Sigmoid colon (tissue), 7 donors: Measurements from ENCODE around the gene MRPL43. TPM values are rescaled to one million over a fixed set of nuclear protein-coding genes. Genes with fewer than 3 reads are reported as not detected.

ENCODE experiments used
- DNase-seq: peaks from one replicate; pipeline ENCODE4 v3.0.0-alpha.2; 2019
- H3K27ac ChIP-seq, 4 donors: fragments of 200-600 bp; sonication (generic); one replicate each; pipeline ENCODE4 v1.5.1; 2016 to 2019; ENCODE audit warnings: mild to moderate bottlenecking in 1 of 4
- H3K27me3 ChIP-seq, 3 donors: fragments of 200-600 bp; sonication (generic); one replicate each; pipeline ENCODE4 v1.5.1; 2019; ENCODE audit warnings: mild to moderate bottlenecking in 1 of 3
- H3K36me3 ChIP-seq, 4 donors: fragments of 200-600 bp; sonication (generic); one replicate each; pipeline ENCODE4 v1.5.1; 2016 to 2019
- H3K4me1 ChIP-seq, 4 donors: fragments of 200-600 bp; sonication (generic); one replicate each; pipeline ENCODE4 v1.5.1; 2017 to 2019
- H3K4me3 ChIP-seq, 4 donors: fragments of 200-600 bp; sonication (generic); one replicate each; pipeline ENCODE4 v1.5.1; 2017 to 2019; ENCODE audit warnings: mild to moderate bottlenecking in 2 of 4, moderate library complexity in 1 of 4
- H3K9me3 ChIP-seq, 4 donors: fragments of 200-600 bp in 3 of 4; sonication (generic) in 3 of 4; one replicate each; pipeline versions ENCODE4 v1.5.1 to v1.6.1; 2013 to 2019
- EP300 ChIP-seq, 4 donors: sonication (generic); formaldehyde crosslinking; IDR thresholded peaks; one replicate each; pipeline ENCODE4 v1.6.1; 2017; ENCODE audit warnings: antibody characterized with exemption in 4 of 4
- POLR2A ChIP-seq, 2 donors: fragments of 450-650 bp; IDR thresholded peaks; one replicate each; pipeline ENCODE4 v1.6.1; 2016; ENCODE audit warnings: antibody characterized with exemption in 2 of 2, mild to moderate bottlenecking in 2 of 2, moderate library complexity in 2 of 2
- POLR2AphosphoS5 ChIP-seq, 4 donors: sonication (generic); formaldehyde crosslinking; IDR thresholded peaks; one replicate each; pipeline ENCODE4 v1.6.1; 2017; ENCODE audit warnings: antibody characterized with exemption in 4 of 4
- WGBS, 2 donors: extraction: QIAGEN DNeasy Blood & Tissue Kit; methylation state at CpG; one replicate each; pipeline ENCODE4 v1.1.7; 2013; 5-methylcytosine and 5-hydroxymethylcytosine counted together
- intact Hi-C: fragments of 100-400 bp; cut with DNase I; formaldehyde crosslinking; loops from one replicate; pipeline ENCODE4 v1.15.1; 2023
- polyA plus RNA-seq, 3 donors: library from polyadenylated mRNA; stranded (reverse); fragments of 200-250 nt; gene quantifications; one replicate each; pipeline ENCODE4 v1.2.3, GENCODE V29; 2013
- total RNA-seq, 4 donors: library from RNA; depleted of rRNA; stranded (reverse); fragments of >200 nt; gene quantifications; one replicate each; pipeline ENCODE4 v1.1.0, GENCODE V29; 2016
- TF ChIP-seq, protein P1 (sequence below), 4 experiments: fragments of 450-650 bp in 3 of 4; fragments of 200-600 bp in 1 of 4; IDR thresholded peaks; one replicate each; pipeline ENCODE4 v1.5.1; 2016 to 2019; ENCODE audit warnings: antibody characterized with exemption in 4 of 4, mild to moderate bottlenecking in 3 of 4, moderate library complexity in 2 of 4
- donor health status: healthy with polysubstance abuse.
- donor health status: Bipolar disorder and iron deficiency.
- donor health status: healthy.

MRPL43 gene
- total and polyA plus RNA-seq, 7 donors: 73.8 to 119 (median 88.4) TPM

DNA sequence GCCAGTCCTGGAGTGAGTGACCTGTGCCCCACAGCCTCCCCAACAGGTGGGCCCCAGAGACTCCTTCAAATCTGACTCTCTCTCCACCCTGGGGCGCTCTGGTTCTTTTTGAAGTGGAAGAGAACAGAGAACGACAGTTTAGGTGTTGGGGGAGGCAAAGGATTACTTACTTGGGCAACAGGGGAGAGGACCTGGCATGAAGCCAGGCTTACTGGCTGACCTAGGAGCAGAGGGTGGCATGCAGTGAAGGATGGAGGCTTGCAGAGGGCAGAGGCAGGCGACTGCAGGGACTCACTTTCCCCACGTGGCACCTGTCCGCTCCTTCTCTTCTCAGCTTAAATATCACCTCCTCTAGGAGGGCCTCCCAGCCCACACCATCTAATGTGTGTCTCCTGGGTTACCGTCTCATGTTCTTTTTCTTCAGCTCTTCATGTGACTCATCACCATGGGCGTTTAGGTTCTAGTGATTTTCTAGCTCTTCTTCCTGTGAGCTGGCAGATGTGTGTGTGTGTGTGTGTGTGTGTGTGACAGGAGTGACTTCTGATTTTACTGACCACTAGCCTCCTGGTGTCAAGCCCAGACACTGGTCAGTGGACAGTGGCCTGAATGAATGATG, 27.8 kb upstream of the MRPL43 start:
- Histone ChIP-seq H3K36me3 (no peaks in the 10 kb centered on the region), H3K27me3 (peaks cover 0 to 18% (median 6%) of the 10 kb centered on the region in 3 donors), H3K4me1 (peaks cover 0 to 31% (median 28%) of the 10 kb centered on the region in 4 donors), H3K9me3 (no peaks in the 10 kb centered on the region), H3K4me3 (no peak overlapping the region), H3K27ac (no peak overlapping the region)
- no peak for DNase-seq
- TF ChIP-seq, protein P1, sequence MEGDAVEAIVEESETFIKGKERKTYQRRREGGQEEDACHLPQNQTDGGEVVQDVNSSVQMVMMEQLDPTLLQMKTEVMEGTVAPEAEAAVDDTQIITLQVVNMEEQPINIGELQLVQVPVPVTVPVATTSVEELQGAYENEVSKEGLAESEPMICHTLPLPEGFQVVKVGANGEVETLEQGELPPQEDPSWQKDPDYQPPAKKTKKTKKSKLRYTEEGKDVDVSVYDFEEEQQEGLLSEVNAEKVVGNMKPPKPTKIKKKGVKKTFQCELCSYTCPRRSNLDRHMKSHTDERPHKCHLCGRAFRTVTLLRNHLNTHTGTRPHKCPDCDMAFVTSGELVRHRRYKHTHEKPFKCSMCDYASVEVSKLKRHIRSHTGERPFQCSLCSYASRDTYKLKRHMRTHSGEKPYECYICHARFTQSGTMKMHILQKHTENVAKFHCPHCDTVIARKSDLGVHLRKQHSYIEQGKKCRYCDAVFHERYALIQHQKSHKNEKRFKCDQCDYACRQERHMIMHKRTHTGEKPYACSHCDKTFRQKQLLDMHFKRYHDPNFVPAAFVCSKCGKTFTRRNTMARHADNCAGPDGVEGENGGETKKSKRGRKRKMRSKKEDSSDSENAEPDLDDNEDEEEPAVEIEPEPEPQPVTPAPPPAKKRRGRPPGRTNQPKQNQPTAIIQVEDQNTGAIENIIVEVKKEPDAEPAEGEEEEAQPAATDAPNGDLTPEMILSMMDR (IDR thresholded peaks at IDR 0.05): no peak
- TF ChIP-seq POLR2AphosphoS5 (IDR thresholded peaks at IDR 0.05) (no peak), EP300 (IDR thresholded peaks at IDR 0.05) (no peak), POLR2A (IDR thresholded peaks at IDR 0.05) (no peak)
- 44 to 46% methylated on average over 7 of the region's 7 CpGs for WGBS, 2 donors
- intact Hi-C loops: no loop called here

- H3K9me3 ChIP-seq: no peaks in the 10 kb centered on the region
- H3K27ac ChIP-seq: no peak overlapping the region
- H3K4me1 ChIP-seq: peaks cover 0 to 31% (median 28%) of the 10 kb centered on the region in 4 donors
- intact Hi-C loops: no loop called here
- no peak for TF ChIP-seq POLR2A (IDR thresholded peaks at IDR 0.05)
- TF ChIP-seq, protein P1 (IDR thresholded peaks at IDR 0.05): peak; percentile 78 to 97 (median 94)
- TF ChIP-seq EP300 (IDR thresholded peaks at IDR 0.05): no peak
- peaks cover 0 to 18% (median 6%) of the 10 kb centered on the region in 3 donors for H3K27me3 ChIP-seq
- no peaks in the 10 kb centered on the region for H3K36me3 ChIP-seq
- peak; percentile 90 for DNase-seq
- H3K4me3 ChIP-seq: no peak overlapping the region
- WGBS, 2 donors: 15 to 24% methylated on average over 11 of the region's 11 CpGs
Measured at GRCh38 chr10:101014230-101014884, 27.1 kb upstream of the MRPL43 start.

GRCh38 chr10:101013365-101013825, 26.1 kb upstream of the MRPL43 start:
- WGBS, 2 donors: 51 to 60% methylated on average over 9 of the region's 9 CpGs
- TF ChIP-seq POLR2A (IDR thresholded peaks at IDR 0.05): no peak
- no peak for TF ChIP-seq POLR2AphosphoS5 (IDR thresholded peaks at IDR 0.05)
- TF ChIP-seq, protein P1 (IDR thresholded peaks at IDR 0.05): no peak
- TF ChIP-seq EP300 (IDR thresholded peaks at IDR 0.05): no peak
- Histone ChIP-seq H3K9me3 (no peaks in the 10 kb centered on the region), H3K4me3 (no peak overlapping the region), H3K27ac (peak overlapping the region; percentile 51 to 70 (median 60)), H3K4me1 (peaks cover 0 to 29% (median 27%) of the 10 kb centered on the region in 4 donors), H3K27me3 (peaks cover 0 to 9% (median 6%) of the 10 kb centered on the region in 3 donors), H3K36me3 (no peaks in the 10 kb centered on the region)
- intact Hi-C loops: loop anchor here (1.0 to 2.0 kb wide), 2 partner anchors 19 to 45 kb away; partner anchors contain the start of gene SEMA4G
- no peak for DNase-seq

DNA sequence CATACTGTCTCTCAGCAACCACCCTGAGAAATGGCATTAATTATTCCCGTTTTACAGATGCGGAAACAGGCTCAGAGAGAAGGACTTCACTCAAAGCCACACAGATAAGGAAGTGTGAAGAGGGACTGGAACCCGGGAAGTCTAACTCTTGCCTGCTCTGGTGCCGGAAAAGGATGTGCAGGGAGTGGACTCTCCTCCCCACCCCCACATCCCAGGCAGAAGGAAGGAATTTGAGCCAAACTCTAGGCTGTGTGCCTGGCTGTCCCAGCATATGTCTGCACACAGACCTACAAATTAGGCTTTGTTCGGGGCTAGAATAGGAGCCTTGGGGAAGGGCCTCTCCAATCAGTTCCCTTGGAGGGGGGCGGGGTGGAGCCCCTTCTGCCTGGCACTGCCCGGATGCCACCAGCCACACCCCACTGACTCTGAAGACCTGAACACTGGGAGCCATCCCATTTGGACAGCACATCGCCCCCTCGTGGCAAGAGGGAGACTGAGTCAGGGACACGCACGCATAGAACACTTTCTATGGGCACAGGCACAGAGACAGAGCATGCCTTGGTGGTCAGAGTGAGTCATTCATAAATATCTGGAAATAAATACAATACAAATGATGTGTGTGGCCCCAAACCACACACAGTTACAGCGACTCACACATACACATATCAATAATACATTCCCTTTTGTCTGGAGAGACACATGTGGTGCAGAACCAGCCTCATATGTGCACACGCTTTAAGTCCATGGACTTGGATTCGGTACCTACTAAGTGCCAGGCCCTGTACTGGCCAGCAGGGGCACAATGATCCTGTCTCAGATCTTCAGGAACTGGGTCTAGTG, 25.4 kb upstream of the MRPL43 start:
- peak; percentile 95 for DNase-seq
- H3K4me1 ChIP-seq: peaks cover 0 to 36% (median 34%) of the 10 kb centered on the region in 4 donors
- peak overlapping the region; percentile 51 to 70 (median 60) for H3K27ac ChIP-seq
- peaks cover 0 to 7% (median 6%) of the 10 kb centered on the region in 3 donors for H3K27me3 ChIP-seq
- TF ChIP-seq POLR2A (IDR thresholded peaks at IDR 0.05): no peak
- no peak for TF ChIP-seq EP300 (IDR thresholded peaks at IDR 0.05)
- TF ChIP-seq POLR2AphosphoS5 (IDR thresholded peaks at IDR 0.05): peak in 3 of 4 donors; percentile 40 to 52 (median 48)
- TF ChIP-seq, protein P1 (IDR thresholded peaks at IDR 0.05): peak; percentile 76 to 98 (median 88)
- no peak overlapping the region for H3K4me3 ChIP-seq
- no peaks in the 10 kb centered on the region for H3K36me3 ChIP-seq
- no peaks in the 10 kb centered on the region for H3K9me3 ChIP-seq
- WGBS, 2 donors: 15 to 23% methylated on average over 14 of the region's 14 CpGs
- intact Hi-C loops: loop anchor here (1.0 to 2.0 kb wide), 3 partner anchors 13 to 44 kb away; partner anchors contain the start of genes LZTS2 and SEMA4G
